H1 (cell line): ENCODE measurements around the gene ZAR1L. TPM values are rescaled to one million over a fixed set of nuclear protein-coding genes. Genes with fewer than 3 reads are reported as not detected.

Experiments
- CTCF ChIA-PET: fragments of 300-600 bp; sonication (Branson Sonifier 250); formaldehyde crosslinking; loops from one replicate; lab custom pipeline; 2021; ENCODE audit not compliant: partially characterized antibody; lab: Charles Lee
- POLR2A ChIA-PET: fragments of 300-600 bp; sonication (Branson Sonifier 250); formaldehyde crosslinking; loops from one replicate; lab custom pipeline; 2021; ENCODE audit warnings: inconsistent platforms; ENCODE audit not compliant: partially characterized antibody; lab: Charles Lee
- DNase-seq, 2 experiments: peaks; one replicate each; pipeline versions ENCODE4 v3.0.0 to v3.0.0-alpha.2; 2010 to 2022; ENCODE audit warnings: low spot score in 2 of 2, low read depth in 1 of 2, mixed read lengths in 1 of 2
- FAIRE-seq: peaks from 2 replicates; lab custom pipeline; 2011; peaks lifted over from hg19 to GRCh38; lab: Jason Lieb, UNC
- H2AFZ ChIP-seq: 2 replicates; pipeline ENCODE4 v1.8.1; 2012; ENCODE audit warnings: low read length, inconsistent platforms
- H2AK5ac ChIP-seq: 2 replicates; pipeline ENCODE4 v1.6.1; 2013; ENCODE audit warnings: low read depth, low read length
- H2BK120ac ChIP-seq: replicated peaks from 2 replicates; pipeline ENCODE3; 2013; ENCODE audit warnings: low read depth, low read length, inconsistent platforms
- H2BK12ac ChIP-seq: 2 replicates; pipeline ENCODE4 v1.6.1; 2013; ENCODE audit warnings: low read depth, low read length
- H2BK15ac ChIP-seq: 2 replicates; pipeline ENCODE4 v1.6.1; 2013; ENCODE audit warnings: low read length
- H2BK20ac ChIP-seq: 2 replicates; pipeline ENCODE4 v1.6.1; 2013; ENCODE audit warnings: low read length
- H2BK5ac ChIP-seq: 2 replicates; pipeline ENCODE4 v1.6.1; 2013; ENCODE audit warnings: low read depth, low read length
- H3K14ac ChIP-seq: 2 replicates; pipeline ENCODE4 v1.6.1; 2013; ENCODE audit warnings: inconsistent platforms; ENCODE audit not compliant: insufficient read length
- H3K18ac ChIP-seq: 2 replicates; pipeline ENCODE4 v1.6.1; 2013; ENCODE audit warnings: low read length; ENCODE audit errors: extremely low read depth
- H3K23ac ChIP-seq: 2 replicates; pipeline ENCODE4 v1.6.1; 2013; ENCODE audit warnings: inconsistent platforms; ENCODE audit not compliant: insufficient read length
- H3K23me2 ChIP-seq: 2 replicates; pipeline ENCODE4 v1.6.1; 2013; ENCODE audit warnings: low read depth, low read length
- H3K27ac ChIP-seq: 2 replicates; pipeline ENCODE4 v1.6.1; 2011; ENCODE audit warnings: low read depth, low read length, inconsistent platforms
- H3K27me3 ChIP-seq, 4 experiments: replicated peaks in 1 of 4; 1 replicate in 1 of 4; 2 replicates in 3 of 4; pipeline versions ENCODE4 v1.6.1 to v1.8.1; 2011 to 2013; ENCODE audit warnings: low read length in 3 of 4, mild to moderate bottlenecking in 3 of 4, inconsistent platforms in 2 of 4, mixed read lengths in 2 of 4, moderate library complexity in 1 of 4; ENCODE audit not compliant: control insufficient read depth in 3 of 4, insufficient read depth in 3 of 4; ENCODE audit errors: extremely low read depth in 1 of 4
- H3K36me3 ChIP-seq, 4 experiments: 2 replicates each; pipeline versions ENCODE4 v1.6.1 to v1.8.1; 2011 to 2013; ENCODE audit warnings: mild to moderate bottlenecking in 4 of 4, low read length in 3 of 4, moderate library complexity in 2 of 4, control low read depth in 1 of 4, inconsistent platforms in 1 of 4; ENCODE audit not compliant: insufficient read depth in 4 of 4, control insufficient read depth in 2 of 4
- H3K4ac ChIP-seq: replicated peaks from 2 replicates; pipeline ENCODE3; 2013; ENCODE audit warnings: low read length, low read depth, mixed read lengths, inconsistent platforms; ENCODE audit not compliant: insufficient read length
- H3K4me1 ChIP-seq, 4 experiments: replicated peaks in 1 of 4; 1 replicate in 1 of 4; 2 replicates in 3 of 4; pipeline versions ENCODE4 v1.6.1 to v1.8.1; 2011 to 2013; ENCODE audit warnings: low read length in 3 of 4, inconsistent platforms in 2 of 4, mixed read lengths in 1 of 4; ENCODE audit not compliant: insufficient read depth in 4 of 4, control insufficient read depth in 3 of 4
- H3K4me2 ChIP-seq, 2 experiments: 2 replicates each; pipeline versions ENCODE4 v1.6.1 to v1.8.1; 2011 to 2013; ENCODE audit warnings: low read depth in 2 of 2, low read length in 2 of 2, control low read depth in 1 of 2, inconsistent platforms in 1 of 2, mild to moderate bottlenecking in 1 of 2; ENCODE audit not compliant: insufficient read depth in 1 of 2
- H3K4me3 ChIP-seq, 4 experiments: fragments of 200-600, 300-600 bp in 1 of 4; sonication (generic), shearing (Covaris generic), sonication (Bioruptor Twin) in 1 of 4; 2 replicates each; pipeline versions ENCODE4 v1.5.1 to v1.8.1; 2011 to 2016; ENCODE audit warnings: low read length in 4 of 4, low read depth in 3 of 4, control low read depth in 2 of 4, inconsistent platforms in 2 of 4, mild to moderate bottlenecking in 2 of 4, mixed read lengths in 1 of 4, moderate library complexity in 1 of 4; ENCODE audit not compliant: insufficient read depth in 2 of 4; ENCODE audit errors: extremely low read depth in 1 of 4
- H3K56ac ChIP-seq: replicated peaks from 2 replicates; pipeline ENCODE3; 2013; ENCODE audit warnings: low read depth, mild to moderate bottlenecking, mixed read lengths, low read length, inconsistent platforms; ENCODE audit not compliant: insufficient read length
- H3K79me1 ChIP-seq: 2 replicates; pipeline ENCODE4 v1.6.1; 2013; ENCODE audit warnings: low read depth, low read length, control low read depth
- H3K79me2 ChIP-seq, 2 experiments: 2 replicates each; pipeline versions ENCODE4 v1.6.1 to v1.8.1; 2012 to 2013; ENCODE audit warnings: low read length in 2 of 2, mild to moderate bottlenecking in 2 of 2, inconsistent platforms in 1 of 2; ENCODE audit not compliant: insufficient read depth in 2 of 2, control insufficient read depth in 1 of 2
- H3K9ac ChIP-seq, 4 experiments: replicated peaks in 1 of 4; 1 replicate in 1 of 4; 2 replicates in 3 of 4; pipeline versions ENCODE4 v1.6.1 to v1.8.1; 2011 to 2013; ENCODE audit warnings: low read depth in 3 of 4, low read length in 3 of 4, control low read depth in 2 of 4, mild to moderate bottlenecking in 2 of 4, moderate library complexity in 2 of 4, inconsistent platforms in 1 of 4; ENCODE audit errors: extremely low read depth in 1 of 4
- H3K9me3 ChIP-seq, 2 experiments: 2 replicates each; pipeline versions ENCODE4 v1.6.1 to v1.8.1; 2012 to 2013; ENCODE audit warnings: mild to moderate bottlenecking in 2 of 2, moderate library complexity in 2 of 2, control low read depth in 1 of 2, inconsistent platforms in 1 of 2, low read depth in 1 of 2, low read length in 1 of 2, mixed read lengths in 1 of 2; ENCODE audit not compliant: insufficient read depth in 2 of 2
- H4K20me1 ChIP-seq, 2 experiments: replicated peaks in 1 of 2; 2 replicates each; pipeline versions ENCODE3 to v1.8.1; 2011 to 2013; ENCODE audit warnings: inconsistent platforms in 2 of 2, low read length in 2 of 2, mild to moderate bottlenecking in 1 of 2; ENCODE audit not compliant: insufficient read depth in 2 of 2, control insufficient read depth in 1 of 2
- H4K5ac ChIP-seq: 2 replicates; pipeline ENCODE4 v1.6.1; 2013; ENCODE audit warnings: low read length, low read depth, mixed read lengths, inconsistent platforms; ENCODE audit not compliant: insufficient read length
- H4K8ac ChIP-seq: 2 replicates; pipeline ENCODE4 v1.8.0; 2013; ENCODE audit warnings: mild to moderate bottlenecking, moderate library complexity, low read length, inconsistent platforms; ENCODE audit not compliant: insufficient read depth; ENCODE audit errors: extremely low read depth
- H4K91ac ChIP-seq: replicated peaks from 2 replicates; pipeline ENCODE3; 2013; ENCODE audit warnings: low read length, mixed read lengths, inconsistent platforms; ENCODE audit not compliant: insufficient read length
- ASH2L ChIP-seq: fragments of 200-600, 300-600 bp; sonication (generic); IDR thresholded peaks from one replicate; pipeline ENCODE4 v1.7.1; 2017; ENCODE audit warnings: low read length
- CEBPB ChIP-seq: IDR thresholded peaks from 2 replicates; pipeline ENCODE4 v1.6.1; 2012; ENCODE audit warnings: low read depth, low read length
- CHD2 ChIP-seq: IDR thresholded peaks from 2 replicates; pipeline ENCODE4 v1.6.1; 2012; ENCODE audit warnings: low read length, improper control_type of control experiment
- CTBP2 ChIP-seq: IDR thresholded peaks from 2 replicates; pipeline ENCODE4 v1.7.0; 2011; ENCODE audit warnings: borderline replicate concordance, mild to moderate bottlenecking, moderate library complexity, mixed read lengths, low read length; ENCODE audit not compliant: insufficient read depth, insufficient read length
- HDAC2 ChIP-seq, 2 experiments: fragments of 300-600 bp in 1 of 2; sonication (generic) in 1 of 2; IDR thresholded peaks; 2 replicates each; pipeline ENCODE4 v1.6.1; 2011 to 2012; ENCODE audit warnings: low read depth in 2 of 2, low read length in 2 of 2, mild to moderate bottlenecking in 2 of 2, moderate library complexity in 2 of 2, borderline replicate concordance in 1 of 2, inconsistent platforms in 1 of 2
- JUND ChIP-seq: IDR thresholded peaks from 2 replicates; pipeline ENCODE4 v1.6.1; 2011; ENCODE audit warnings: mild to moderate bottlenecking, improper control_type of control experiment, low read length
- KDM1A ChIP-seq: fragments of 200-600, 300-600 bp; sonication (generic); IDR thresholded peaks from 2 replicates; pipeline ENCODE4 v1.7.1; 2016; ENCODE audit warnings: mild to moderate bottlenecking, low read length, borderline replicate concordance
- KDM5A ChIP-seq: fragments of 200-600 bp; IDR thresholded peaks from 2 replicates; pipeline ENCODE4 v1.7.1; 2012; ENCODE audit warnings: mild to moderate bottlenecking, low read length, inconsistent platforms, mixed read lengths
- POU5F1 ChIP-seq: IDR thresholded peaks from 2 replicates; pipeline ENCODE4 v1.6.1; 2011; ENCODE audit warnings: low read depth, mild to moderate bottlenecking, low read length, moderate library complexity
- SIRT6 ChIP-seq: IDR thresholded peaks from one replicate; pipeline ENCODE4 v1.7.1; 2012; ENCODE audit warnings: low read length, inconsistent platforms
- SIX5 ChIP-seq: IDR thresholded peaks from 2 replicates; pipeline ENCODE4 v1.6.1; 2011; ENCODE audit warnings: mild to moderate bottlenecking, low read depth, low read length
- SP2 ChIP-seq: IDR thresholded peaks from 2 replicates; pipeline ENCODE4 v1.6.1; 2012; ENCODE audit warnings: mild to moderate bottlenecking, low read length, inconsistent platforms
- TBP ChIP-seq: IDR thresholded peaks from 2 replicates; pipeline ENCODE4 v1.6.1; 2011; ENCODE audit warnings: low read depth, low read length, improper control_type of control experiment
- TCF12 ChIP-seq: IDR thresholded peaks from 2 replicates; pipeline ENCODE4 v1.6.1; 2011; ENCODE audit warnings: low read depth, mild to moderate bottlenecking, low read length
- ZNF274 ChIP-seq: IDR thresholded peaks from 2 replicates; pipeline ENCODE4 v1.7.0; 2012; ENCODE audit warnings: low read length, borderline replicate concordance; ENCODE audit errors: extremely low read depth
- WGBS, 2 experiments: shearing (Covaris generic) in 1 of 2; methylation state at CpG; one replicate each; pipeline versions ENCODE4 v1.1.6 to v1.1.7; 2013 to 2015; ENCODE audit warnings: low lambda C conversion rate in 2 of 2, mixed read lengths in 2 of 2, inconsistent platforms in 1 of 2, low coverage in 1 of 2, missing lambda C conversion rate in 1 of 2; ENCODE audit not compliant: insufficient replicate concordance in 2 of 2, insufficient coverage in 1 of 2, insufficient read length in 1 of 2; ENCODE audit errors: extremely low coverage in 1 of 2, missing lambda C conversion rate in 1 of 2; 5-methylcytosine and 5-hydroxymethylcytosine counted together
- polyA plus RNA-seq, 7 experiments: library from polyadenylated mRNA; depleted of rRNA in 3 of 7; stranded (reverse) in 5 of 7; unstranded in 2 of 7; fragments of >200 nt in 5 of 7; fragments of 200-250 nt in 2 of 7; gene quantifications; 1 replicate in 5 of 7; 2 replicates in 1 of 7; 4 replicates in 1 of 7; pipeline versions ENCODE4 v1.2.1 to v1.2.3, GENCODE V29; 2011 to 2013; ENCODE audit warnings: missing spikeins in 2 of 7, mixed read lengths in 2 of 7
- total RNA-seq: library from RNA; stranded (reverse); fragmentation: NEBNext Ultra II Directional; extraction: Animal tissue kit (Norgen Biotek cat#: 25700); gene quantifications from 2 replicates; pipeline ENCODE4 v1.2.1, GENCODE V29; 2021

Gene ZAR1L
- total and polyA plus RNA-seq, 2 of the 8 experiments (the other 6 are each of a cell fraction or from before 2014, with no cell fraction given) = 0.19 to 0.30 TPM

DNA sequence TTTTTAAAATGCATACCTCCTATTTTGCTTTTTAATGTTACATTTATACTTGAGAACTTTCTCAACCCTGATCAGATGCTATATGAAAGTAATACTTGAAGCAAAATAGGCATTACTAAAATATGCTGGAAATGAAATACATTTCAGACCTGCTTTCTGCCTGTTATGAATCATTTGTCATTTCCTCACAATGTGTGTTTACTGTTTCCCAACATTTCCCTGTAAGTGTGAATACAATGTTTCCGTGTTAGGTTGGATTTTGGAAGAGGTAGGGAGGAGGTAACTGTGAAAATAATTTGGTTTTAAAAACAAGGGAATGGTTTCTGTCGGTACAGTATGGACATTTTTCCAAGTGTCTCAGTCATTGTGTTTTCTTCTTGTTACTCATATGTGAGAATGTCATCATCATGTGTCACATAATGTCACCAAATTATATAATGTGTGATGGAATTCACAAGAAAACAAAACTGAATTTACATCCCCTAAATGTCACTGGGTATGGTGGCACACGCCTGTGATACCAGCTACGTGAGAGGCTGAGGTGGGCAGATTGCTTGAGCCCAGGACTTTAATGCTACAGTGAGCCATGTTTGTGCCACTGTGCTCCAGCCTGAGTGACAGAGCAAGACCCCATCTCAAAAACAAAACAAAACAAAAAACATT is 43.0 kb downstream of the ZAR1L start:
- Histone ChIP-seq H3K27ac (no peak overlapping the region), H3K18ac (no peak overlapping the region), H2AK5ac (no peak overlapping the region), H4K91ac (no peak overlapping the region), H3K9ac (no peak overlapping the region), H2BK5ac (no peak overlapping the region), H4K8ac (no peak overlapping the region), H3K4me3 (no peak overlapping the region), H2AFZ (no peak overlapping the region), H2BK15ac (no peak overlapping the region), H3K4me1 (no peaks in the 10 kb centered on the region), H3K79me1 (no peaks in the 10 kb centered on the region), H2BK120ac (no peak overlapping the region), H3K4me2 (no peak overlapping the region), H3K23me2 (no peaks in the 10 kb centered on the region), H2BK20ac (no peak overlapping the region), H3K27me3 (no peaks in the 10 kb centered on the region), H3K36me3 (no peaks in the 10 kb centered on the region), H3K4ac (no peak overlapping the region), H3K79me2 (no peaks in the 10 kb centered on the region), H4K5ac (no peak overlapping the region), H3K23ac (no peak overlapping the region), H4K20me1 (no peaks in the 10 kb centered on the region), H3K9me3 (no peaks in the 10 kb centered on the region), H3K14ac (no peak overlapping the region), H3K56ac (no peak overlapping the region), H2BK12ac (no peak overlapping the region)
- CTCF ChIA-PET = interaction anchor here (1.1 to 1.8 kb wide), 6 partner anchors 8 to 43 kb away, joined by 3 to 5 read pairs (median 4); partner anchors contain the start of genes BRCA2 and ZAR1L
- FAIRE-seq = no peak
- no peak for DNase-seq
- POLR2A ChIA-PET = no interaction called here
- WGBS, 2 experiments = 78% methylated on average over 4 of the region's 4 CpGs; no CpG with 5 or more reads in 1 of the 2 experiments
- TF ChIP-seq KDM1A (no peak), KDM5A (no peak), ZNF274 (no peak), CTBP2 (no peak), CEBPB (no peak), ASH2L (no peak), JUND (no peak), CHD2 (no peak), TBP (no peak), POU5F1 (no peak), TCF12 (no peak), HDAC2 (IDR thresholded peaks at IDR 0.05; ENCODE audit: borderline replicate concordance in 1 of 2, low read depth in 2 of 2, low read length in 2 of 2) (no peak), SP2 (no peak), SIX5 (no peak), SIRT6 (no peak)
